Body of pancreas (tissue), 4 donors: ENCODE results near the gene ACYP2.

ENCODE experiments used
- POLR2A ChIP-seq, 3 donors: fragments of 450-650 bp; IDR thresholded peaks; one replicate each; pipeline ENCODE4 v1.6.1; 2016; ENCODE audit warnings: antibody characterized with exemption in 3 of 3, mild to moderate bottlenecking in 2 of 3
- TF ChIP-seq, protein P1 (sequence below), 7 experiments: fragments of 450-650 bp in 4 of 7; fragments of 200-600 bp in 3 of 7; sonication (generic) in 3 of 7; IDR thresholded peaks; one replicate each; pipeline ENCODE4 v1.5.1; 2016 to 2019; ENCODE audit warnings: antibody characterized with exemption in 7 of 7

DNA sequence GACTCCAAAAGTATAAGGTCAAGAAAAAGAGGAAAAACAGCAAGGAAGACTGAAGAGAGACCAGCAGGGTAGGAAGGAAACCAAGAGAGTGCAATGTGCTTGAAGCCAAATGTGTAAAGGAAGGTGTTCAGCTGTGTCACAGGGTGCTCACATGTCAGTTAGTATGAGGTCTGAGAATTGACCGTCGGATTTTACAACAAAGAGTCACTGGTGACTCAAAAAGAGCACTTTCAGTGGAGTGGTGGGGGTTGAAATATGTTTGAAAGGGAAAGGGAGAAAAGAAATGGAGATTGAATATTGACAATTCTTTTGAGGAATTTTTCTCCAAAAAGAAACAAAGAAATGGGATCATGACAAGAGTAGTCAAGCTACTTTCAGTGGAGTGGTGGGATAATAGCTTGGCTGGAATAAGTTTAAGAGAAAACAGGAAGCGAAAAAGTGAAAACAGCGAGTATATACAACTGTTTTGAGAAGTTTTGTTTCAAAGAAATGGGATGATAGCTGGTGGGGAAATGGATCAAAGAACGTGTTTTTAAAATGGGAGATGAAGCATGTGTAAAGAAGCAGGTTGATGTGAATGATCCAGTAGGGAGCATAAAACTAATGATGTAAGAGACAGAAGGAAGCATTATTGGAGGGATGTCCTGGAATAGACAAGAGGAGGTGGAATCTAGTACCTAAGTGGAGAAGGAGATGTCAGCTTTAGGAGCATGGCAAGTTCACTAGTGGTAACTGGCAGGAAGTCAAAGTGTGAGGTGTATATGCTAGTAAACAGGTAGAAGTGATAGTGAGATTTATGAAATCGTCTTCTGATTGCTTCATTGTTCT lies 144.2 kb downstream of the ACYP2 start:
- TF ChIP-seq, protein P1, sequence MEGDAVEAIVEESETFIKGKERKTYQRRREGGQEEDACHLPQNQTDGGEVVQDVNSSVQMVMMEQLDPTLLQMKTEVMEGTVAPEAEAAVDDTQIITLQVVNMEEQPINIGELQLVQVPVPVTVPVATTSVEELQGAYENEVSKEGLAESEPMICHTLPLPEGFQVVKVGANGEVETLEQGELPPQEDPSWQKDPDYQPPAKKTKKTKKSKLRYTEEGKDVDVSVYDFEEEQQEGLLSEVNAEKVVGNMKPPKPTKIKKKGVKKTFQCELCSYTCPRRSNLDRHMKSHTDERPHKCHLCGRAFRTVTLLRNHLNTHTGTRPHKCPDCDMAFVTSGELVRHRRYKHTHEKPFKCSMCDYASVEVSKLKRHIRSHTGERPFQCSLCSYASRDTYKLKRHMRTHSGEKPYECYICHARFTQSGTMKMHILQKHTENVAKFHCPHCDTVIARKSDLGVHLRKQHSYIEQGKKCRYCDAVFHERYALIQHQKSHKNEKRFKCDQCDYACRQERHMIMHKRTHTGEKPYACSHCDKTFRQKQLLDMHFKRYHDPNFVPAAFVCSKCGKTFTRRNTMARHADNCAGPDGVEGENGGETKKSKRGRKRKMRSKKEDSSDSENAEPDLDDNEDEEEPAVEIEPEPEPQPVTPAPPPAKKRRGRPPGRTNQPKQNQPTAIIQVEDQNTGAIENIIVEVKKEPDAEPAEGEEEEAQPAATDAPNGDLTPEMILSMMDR (IDR thresholded peaks at IDR 0.05): no peak
- TF ChIP-seq POLR2A (IDR thresholded peaks at IDR 0.05): no peak
